ENCODE measurements around the gene BMP7. TPM values are rescaled to one million over a fixed set of nuclear protein-coding genes. Genes with fewer than 3 reads are reported as not detected.

BMP7 gene
- total and polyA plus RNA-seq, 11 donors, result 0.72 to 12.3 (median 3.7) TPM

GRCh38 chr20:57197352-57198131 is 68.9 kb downstream of the BMP7 start:
- Histone ChIP-seq H3K9me3 (no peaks in the 10 kb centered on the region), H3K4me1 (no peaks in the 10 kb centered on the region), H3K27ac (no peak overlapping the region), H3K36me3 (no peaks in the 10 kb centered on the region), H3K27me3 (peaks cover 0 to 22% (median 0%) of the 10 kb centered on the region in 9 donors), H3K4me3 (no peak overlapping the region)
- intact Hi-C loops (cut with DNase I), result no loop called here
- 71 to 76% (median 74%) methylated on average over 5 of the region's 5 CpGs for WGBS, 4 donors
- no peak for TF ChIP-seq CTCF (IDR thresholded peaks at IDR 0.05)
- no peak for TF ChIP-seq POLR2A (IDR thresholded peaks at IDR 0.05)
- ATAC-seq, result no peak
- no peak for DNase-seq

DNA sequence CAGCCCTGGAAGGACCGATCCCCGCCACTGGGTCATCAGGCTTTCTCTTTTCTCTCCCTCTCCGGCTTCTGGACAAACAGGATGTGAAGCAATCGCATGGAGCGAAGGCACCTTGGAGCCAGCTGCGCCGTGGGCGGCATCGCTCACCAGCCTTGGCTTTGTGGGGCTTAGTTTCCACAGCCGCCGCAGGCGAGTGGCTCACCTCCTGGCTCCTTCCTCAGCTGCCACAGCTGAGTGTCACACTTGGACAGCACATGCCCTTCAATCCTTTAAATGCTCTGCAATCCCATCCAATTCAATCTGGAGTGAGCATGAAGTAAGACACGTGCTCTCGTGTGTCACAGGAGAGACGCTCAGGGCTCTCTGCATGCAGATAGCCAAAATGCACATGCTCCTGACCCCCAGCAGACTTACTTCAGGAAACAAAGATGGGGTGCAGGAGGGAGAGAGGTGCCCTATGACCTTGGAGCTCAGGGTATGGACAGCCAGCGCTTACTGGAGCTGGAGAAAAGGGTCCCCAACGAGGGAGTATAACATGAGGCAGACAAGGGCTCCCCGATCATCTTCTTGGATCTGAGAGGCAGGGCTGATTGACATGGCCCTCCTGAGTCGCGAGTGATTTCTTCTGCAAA is 70.9 kb downstream of the BMP7 start:
- ATAC-seq, result peak in 3 of 4 donors; percentile 11 to 66 (median 18)
- 72 to 76% (median 73%) methylated on average over 19 to 20 of the region's 20 CpGs for WGBS, 4 donors
- intact Hi-C loops (cut with DNase I), result no loop called here
- Histone ChIP-seq H3K9me3 (no peaks in the 10 kb centered on the region), H3K27ac (no peak overlapping the region), H3K4me1 (no peaks in the 10 kb centered on the region), H3K4me3 (no peak overlapping the region), H3K36me3 (no peaks in the 10 kb centered on the region), H3K27me3 (peaks cover 0 to 22% (median 0%) of the 10 kb centered on the region in 9 donors)
- no peak for TF ChIP-seq POLR2A (IDR thresholded peaks at IDR 0.05)
- no peak for TF ChIP-seq CTCF (IDR thresholded peaks at IDR 0.05)
- DNase-seq, result no peak

GRCh38 chr20:57195023-57195422 is 71.4 kb downstream of the BMP7 start:
- Histone ChIP-seq H3K4me3 (no peak overlapping the region), H3K9me3 (no peaks in the 10 kb centered on the region), H3K27ac (no peak overlapping the region), H3K27me3 (peaks cover 0 to 20% (median 0%) of the 10 kb centered on the region in 9 donors), H3K4me1 (no peaks in the 10 kb centered on the region), H3K36me3 (no peaks in the 10 kb centered on the region)
- DNase-seq (no peak), ATAC-seq (no peak)
- intact Hi-C loops (cut with DNase I), result no loop called here
- 88 to 96% (median 93%) methylated on average over 10 of the region's 10 CpGs for WGBS, 4 donors
- TF ChIP-seq POLR2A (IDR thresholded peaks at IDR 0.05) (no peak), CTCF (IDR thresholded peaks at IDR 0.05) (no peak)

DNA sequence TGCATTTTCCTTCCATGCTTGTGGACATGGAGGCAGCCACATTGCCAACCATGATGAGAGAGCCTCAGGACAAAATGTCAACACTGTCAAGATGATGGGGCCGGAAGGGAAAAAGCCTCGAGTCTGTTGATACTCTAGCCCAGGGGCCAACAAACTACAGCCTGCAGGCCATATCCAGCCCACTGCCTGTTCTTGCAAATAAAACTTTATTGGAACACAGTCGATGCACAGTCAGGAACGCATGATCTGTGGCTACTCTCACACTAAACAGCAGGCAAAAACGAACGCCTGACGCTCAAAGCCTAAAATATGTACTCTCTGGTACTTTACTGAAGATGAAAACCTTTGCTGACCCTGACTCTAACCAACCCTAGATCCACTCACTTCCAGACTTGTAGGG is 72.3 kb downstream of the BMP7 start:
- no peak for ATAC-seq
- intact Hi-C loops (cut with DNase I), result no loop called here
- TF ChIP-seq CTCF (IDR thresholded peaks at IDR 0.05), result no peak
- no peak for TF ChIP-seq POLR2A (IDR thresholded peaks at IDR 0.05)
- H3K4me1 ChIP-seq, result no peaks in the 10 kb centered on the region
- no peak overlapping the region for H3K4me3 ChIP-seq
- H3K27ac ChIP-seq, result no peak overlapping the region
- 88 to 92% (median 91%) methylated on average over 7 of the region's 7 CpGs for WGBS, 4 donors
- no peaks in the 10 kb centered on the region for H3K36me3 ChIP-seq
- H3K9me3 ChIP-seq, result no peaks in the 10 kb centered on the region
- no peak for DNase-seq
- peaks cover 0 to 16% (median 0%) of the 10 kb centered on the region in 9 donors for H3K27me3 ChIP-seq
